Ecto neural progenitor cell (in vitro differentiated cells): ENCODE measurements around the gene PI16.
"Not testable (repeated sequence)": the region's sequence is repeated elsewhere in the genome, so short reads cannot be mapped to it uniquely, and the experiment has no call there.

Experiments used
- DNase-seq: peaks from one replicate; pipeline ENCODE4 v3.0.0-alpha.2; 2018; ENCODE audit warnings: low spot score

The PI16 gene

GRCh38 chr6:36976007-36976264, 21.4 kb downstream of the PI16 start:
- DNase-seq = no peak

- DNase-seq = no peak
Measured at GRCh38 chr6:36976509-36976908, 22.0 kb downstream of the PI16 start.

- no peak for DNase-seq
Measured at GRCh38 chr6:36976931-36977330, 22.4 kb downstream of the PI16 start.

GRCh38 chr6:36977470-36977941, 23.0 kb downstream of the PI16 start:
- no peak for DNase-seq

- no peak for DNase-seq
Measured at GRCh38 chr6:36978421-36979346, 24.1 kb downstream of the PI16 start.

- no peak for DNase-seq
Measured at GRCh38 chr6:36979347-36979742, 24.8 kb downstream of the PI16 start.

GRCh38 chr6:36980129-36980528, 25.6 kb downstream of the PI16 start:
- DNase-seq = no peak

- no peak for DNase-seq
Measured at GRCh38 chr6:36980876-36981619, 26.5 kb downstream of the PI16 start.

GRCh38 chr6:36983538-36983937, 29.0 kb downstream of the PI16 start:
- DNase-seq = no peak

GRCh38 chr6:36984581-36985416, 30.3 kb downstream of the PI16 start:
- peak; percentile 63 for DNase-seq

GRCh38 chr6:36985417-36985807, 30.9 kb downstream of the PI16 start:
- DNase-seq = no peak

GRCh38 chr6:36985808-36986703, 31.5 kb downstream of the PI16 start, which contains the start of gene MTCH1:
TSS of gene MTCH1 (minus strand) at chr6:36986196. CDS start at chr6:36986173, 23 bp downstream.
- DNase-seq = peak; percentile 94

GRCh38 chr6:36986704-36987047, 32.1 kb downstream of the PI16 start:
- no peak for DNase-seq

- DNase-seq = no peak
Measured at GRCh38 chr6:36989264-36989663, 34.7 kb downstream of the PI16 start.

GRCh38 chr6:36990401-36990800, 35.9 kb downstream of the PI16 start:
- DNase-seq = not testable (repeated sequence)

- DNase-seq = no peak
Measured at GRCh38 chr6:36997811-36998722, 43.5 kb downstream of the PI16 start.

GRCh38 chr6:36998723-36999038, 44.1 kb downstream of the PI16 start:
- DNase-seq = no peak

GRCh38 chr6:36999061-36999750, 44.7 kb downstream of the PI16 start:
- DNase-seq = no peak

- no peak for DNase-seq
Measured at GRCh38 chr6:36999751-37000125, 45.2 kb downstream of the PI16 start.
